Left forelimb (tissue), 1 donor: ENCODE results near the gene GSTM5.
"Not testable (repeated sequence)": the region's sequence is repeated elsewhere in the genome, so short reads cannot be mapped to it uniquely, and the experiment has no call there.

Experiments
- DNase-seq: peaks from one replicate; pipeline ENCODE4 v3.0.0-alpha.2; 2018; ENCODE audit warnings: low spot score

Gene GSTM5

GRCh38 chr1:109697066-109697465 lies 15.0 kb upstream of the GSTM5 start:
- no peak for DNase-seq

GRCh38 chr1:109697861-109698260 lies 14.2 kb upstream of the GSTM5 start:
- not testable (repeated sequence) for DNase-seq

- not testable (repeated sequence) for DNase-seq
Observed at GRCh38 chr1:109702940-109703339, 9.1 kb upstream of the GSTM5 start.

- DNase-seq, result no peak
Observed at GRCh38 chr1:109704173-109704572, 7.9 kb upstream of the GSTM5 start.

- no peak for DNase-seq
Observed at GRCh38 chr1:109705411-109705810, 6.6 kb upstream of the GSTM5 start.

- not testable (repeated sequence) for DNase-seq
Observed at GRCh38 chr1:109708949-109709348, 3.1 kb upstream of the GSTM5 start.

GRCh38 chr1:109709822-109710221 lies 2.2 kb upstream of the GSTM5 start:
- not testable (repeated sequence) for DNase-seq

GRCh38 chr1:109712321-109712864 lies 342 bp downstream of the GSTM5 start:
- no peak for DNase-seq

GRCh38 chr1:109713636-109714035 lies 1.6 kb downstream of the GSTM5 start:
- DNase-seq, result no peak

- DNase-seq, result no peak
Observed at GRCh38 chr1:109714661-109715372, 2.8 kb downstream of the GSTM5 start.

GRCh38 chr1:109716121-109716520 lies 4.1 kb downstream of the GSTM5 start:
- DNase-seq, result no peak

GRCh38 chr1:109716570-109717090 lies 4.6 kb downstream of the GSTM5 start:
- no peak for DNase-seq

- no peak for DNase-seq
Observed at GRCh38 chr1:109717729-109718128, 5.7 kb downstream of the GSTM5 start.

GRCh38 chr1:109718495-109718894 lies 6.4 kb downstream of the GSTM5 start:
- DNase-seq, result no peak

- no peak for DNase-seq
Observed at GRCh38 chr1:109719337-109719837, 7.3 kb downstream of the GSTM5 start.

GRCh38 chr1:109721042-109721441 lies 9.0 kb downstream of the GSTM5 start:
- no peak for DNase-seq

GRCh38 chr1:109721971-109722370 lies 9.9 kb downstream of the GSTM5 start:
- DNase-seq, result no peak

- no peak for DNase-seq
Observed at GRCh38 chr1:109722908-109723691, 11.0 kb downstream of the GSTM5 start.

GRCh38 chr1:109724933-109725332 lies 12.9 kb downstream of the GSTM5 start:
- DNase-seq, result no peak

- DNase-seq, result no peak
Observed at GRCh38 chr1:109725510-109725909, 13.5 kb downstream of the GSTM5 start.

- no peak for DNase-seq
Observed at GRCh38 chr1:109726007-109726406, 14.0 kb downstream of the GSTM5 start.

- no peak for DNase-seq
Observed at GRCh38 chr1:109726728-109727373, 14.8 kb downstream of the GSTM5 start.
